Renal pelvis (tissue), 12 donors: ENCODE data around the gene MACO1. TPM values are rescaled to one million over a fixed set of nuclear protein-coding genes. Genes with fewer than 3 reads are reported as not detected.
"Not testable (repeated sequence)": the region's sequence is repeated elsewhere in the genome, so short reads cannot be mapped to it uniquely, and the experiment has no call there.

Source experiments
- DNase-seq: peaks from one replicate; pipeline ENCODE4 v3.0.0-alpha.2; 2013
- long read RNA-seq, 16 experiments: transcript quantifications; one replicate each; lab custom pipeline, GENCODE V29; 2026
- polyA plus RNA-seq, 3 donors: library from polyadenylated mRNA; unstranded; fragments of 120-200 nt; gene quantifications; one replicate each; pipeline ENCODE4 v1.2.1, GENCODE V29; 2013; ENCODE audit not compliant: insufficient read length in 3 of 3

Gene MACO1
- 10 to 100 TPM; 24.3 to 28.3 (median 25.0) TPM for polyA plus RNA-seq
- long read RNA-seq, donor 1, partial matches to known transcripts = 8 of 12 reads
- long read RNA-seq, donor 1, other reads (novel, unspliced or antisense) = 0 of 12 reads
- long read RNA-seq, donor 2, partial matches to known transcripts = 5 of 10 reads
- long read RNA-seq, donor 2, other reads (novel, unspliced or antisense) = 0 of 10 reads
- long read RNA-seq, donor 3, transcript MACO1-201 (11 exons, 3,917 nt) = major isoform, 5 of 12 reads
- long read RNA-seq, donor 3, partial matches to known transcripts = 7 of 12 reads
- long read RNA-seq, donor 3, other reads (novel, unspliced or antisense) = 0 of 12 reads
- long read RNA-seq, donor 4, partial matches to known transcripts = 7 of 7 reads
- long read RNA-seq, donor 4, other reads (novel, unspliced or antisense) = 0 of 7 reads
- long read RNA-seq, donor 5, partial matches to known transcripts = 5 of 7 reads
- long read RNA-seq, donor 5, other reads (novel, unspliced or antisense) = 0 of 7 reads
- long read RNA-seq, donor 6, transcript MACO1-201 (11 exons, 3,917 nt) = major isoform, 5 of 5 reads
- long read RNA-seq, donor 6, partial matches to known transcripts = 0 of 5 reads
- long read RNA-seq, donor 6, other reads (novel, unspliced or antisense) = 0 of 5 reads
- long read RNA-seq, donor 7, partial matches to known transcripts = 5 of 9 reads
- long read RNA-seq, donor 7, other reads (novel, unspliced or antisense) = 0 of 9 reads
- long read RNA-seq, donor 8, partial matches to known transcripts = 0 of 2 reads
- long read RNA-seq, donor 8, other reads (novel, unspliced or antisense) = 0 of 2 reads
- long read RNA-seq, donor 9, partial matches to known transcripts = 0 of 3 reads
- long read RNA-seq, donor 9, other reads (novel, unspliced or antisense) = 0 of 3 reads
- long read RNA-seq, donor 10, partial matches to known transcripts = 0 of 1 reads
- long read RNA-seq, donor 10, other reads (novel, unspliced or antisense) = 0 of 1 reads
- long read RNA-seq, donor 11, partial matches to known transcripts = 0 of 4 reads
- long read RNA-seq, donor 11, other reads (novel, unspliced or antisense) = 0 of 4 reads
- long read RNA-seq, donor 12 = 0 reads
- long read RNA-seq, donor 13 = 0 reads
- long read RNA-seq, donor 14 = 0 reads
- long read RNA-seq, donor 15, partial matches to known transcripts = 6 of 9 reads
- long read RNA-seq, donor 15, other reads (novel, unspliced or antisense) = 0 of 9 reads
- long read RNA-seq, donor 16, partial matches to known transcripts = 0 of 5 reads
- long read RNA-seq, donor 16, other reads (novel, unspliced or antisense) = 0 of 5 reads

- DNase-seq = peak; percentile 97
Measured at GRCh38 chr1:25430073-25430966, at the start of gene MACO1. MACO1 (plus strand) TSS chr1:25430897; CDS start chr1:25431099, 202 bp downstream.

- not testable (repeated sequence) for DNase-seq
Measured at GRCh38 chr1:25382543-25382942, 48.2 kb upstream of the MACO1 start.

- DNase-seq = not testable (repeated sequence)
Measured at GRCh38 chr1:25383090-25383489, 47.6 kb upstream of the MACO1 start.

- DNase-seq = not testable (repeated sequence)
Measured at GRCh38 chr1:25383875-25384274, 46.8 kb upstream of the MACO1 start.

- DNase-seq = not testable (repeated sequence)
Measured at GRCh38 chr1:25387096-25387495, 43.6 kb upstream of the MACO1 start.

- DNase-seq = not testable (repeated sequence)
Measured at GRCh38 chr1:25388691-25389090, 42.0 kb upstream of the MACO1 start.

- not testable (repeated sequence) for DNase-seq
Measured at GRCh38 chr1:25389721-25390120, 41.0 kb upstream of the MACO1 start.

GRCh38 chr1:25392841-25393240 lies 37.9 kb upstream of the MACO1 start:
- no peak for DNase-seq

- DNase-seq = not testable (repeated sequence)
Measured at GRCh38 chr1:25397549-25397948, 33.1 kb upstream of the MACO1 start.

GRCh38 chr1:25398079-25398478 lies 32.6 kb upstream of the MACO1 start:
- not testable (repeated sequence) for DNase-seq

- DNase-seq = not testable (repeated sequence)
Measured at GRCh38 chr1:25402947-25403803, 27.5 kb upstream of the MACO1 start.

GRCh38 chr1:25405731-25406305 lies 24.9 kb upstream of the MACO1 start:
- not testable (repeated sequence) for DNase-seq

- DNase-seq = not testable (repeated sequence)
Measured at GRCh38 chr1:25409641-25410427, 20.9 kb upstream of the MACO1 start.

- not testable (repeated sequence) for DNase-seq
Measured at GRCh38 chr1:25412872-25413623, 17.6 kb upstream of the MACO1 start.

- DNase-seq = not testable (repeated sequence)
Measured at GRCh38 chr1:25414157-25414556, 16.5 kb upstream of the MACO1 start.

GRCh38 chr1:25414578-25414977 lies 16.1 kb upstream of the MACO1 start:
- DNase-seq = not testable (repeated sequence)

GRCh38 chr1:25417280-25417679 lies 13.4 kb upstream of the MACO1 start:
- DNase-seq = not testable (repeated sequence)
